ENCODE data around the gene TMSB10.
A peak's percentile ranks its signal among the peaks of the same experiment; 100 is the strongest.
"Not testable (repeated sequence)": the region's sequence is repeated elsewhere in the genome, so short reads cannot be mapped to it uniquely, and the experiment has no call there.

TMSB10 gene

GRCh38 chr2:84906900-84907714 lies 1.7 kb downstream of the TMSB10 start:
- peaks cover 18% of the 10 kb centered on the region for H3K27me3 ChIP-seq (ENCODE audit: insufficient read depth, low read length)
- H3K4me1 ChIP-seq (ENCODE audit: insufficient read depth, low read length), result peaks cover 2% of the 10 kb centered on the region; the same call in 1 of the 2 replicates
- peak overlapping the region; percentile 85 for H3K4me3 ChIP-seq (ENCODE audit: low read length)
- no peaks in the 10 kb centered on the region for H3K9me3 ChIP-seq (ENCODE audit: insufficient read depth, low read depth, low read length)
- H3K36me3 ChIP-seq (ENCODE audit: insufficient read depth, low read depth, low read length), result no peaks in the 10 kb centered on the region
- H3K27ac ChIP-seq (ENCODE audit: low read length), result no peak overlapping the region
- peak overlapping the region; percentile 86 for H3K9ac ChIP-seq (ENCODE audit: low read depth, low read length)

GRCh38 chr2:84908948-84909713 lies 3.7 kb downstream of the TMSB10 start:
- H3K4me3 ChIP-seq (ENCODE audit: low read length), result no peak overlapping the region
- H3K9ac ChIP-seq (ENCODE audit: low read depth, low read length), result no peak overlapping the region
- no peak overlapping the region for H3K27ac ChIP-seq (ENCODE audit: low read length)
- H3K4me1 ChIP-seq (ENCODE audit: insufficient read depth, low read length), result peaks cover 2% of the 10 kb centered on the region; the same call in 1 of the 2 replicates
- H3K9me3 ChIP-seq (ENCODE audit: insufficient read depth, low read depth, low read length), result no peaks in the 10 kb centered on the region
- no peaks in the 10 kb centered on the region for H3K36me3 ChIP-seq (ENCODE audit: insufficient read depth, low read depth, low read length)
- H3K27me3 ChIP-seq (ENCODE audit: insufficient read depth, low read length), result peaks cover 7% of the 10 kb centered on the region

DNA sequence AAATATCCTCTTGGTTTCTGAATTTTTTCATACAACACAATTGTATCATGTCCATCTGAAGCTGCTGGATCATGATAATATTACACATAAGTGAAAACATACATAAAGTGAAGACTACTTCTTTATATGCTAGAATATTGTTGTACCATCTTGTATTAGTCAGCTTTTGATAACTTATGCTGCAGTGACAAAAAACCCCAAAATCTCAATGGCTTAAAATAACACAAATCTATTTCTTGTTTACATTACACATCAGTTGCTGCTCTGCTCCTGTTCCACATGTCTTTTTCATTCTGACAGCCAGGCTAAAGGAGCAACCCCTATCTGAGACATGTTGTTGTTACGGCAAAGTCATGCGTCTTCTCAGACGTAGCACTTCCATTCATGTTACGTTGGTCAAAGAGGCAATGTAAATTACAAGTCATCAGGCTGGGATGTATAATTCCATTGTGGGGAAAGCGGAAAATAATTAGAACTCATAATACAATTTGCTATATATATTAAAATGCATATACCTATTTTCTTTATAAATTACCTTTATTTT lies 5.8 kb downstream of the TMSB10 start:
- Histone ChIP-seq H3K9me3 (ENCODE audit: insufficient read depth, low read depth, low read length) (no peaks in the 10 kb centered on the region), H3K36me3 (ENCODE audit: insufficient read depth, low read depth, low read length) (no peaks in the 10 kb centered on the region), H3K4me1 (ENCODE audit: insufficient read depth, low read length) (no peaks in the 10 kb centered on the region), H3K27me3 (ENCODE audit: insufficient read depth, low read length) (no peaks in the 10 kb centered on the region), H3K9ac (ENCODE audit: low read depth, low read length) (no peak overlapping the region), H3K4me3 (ENCODE audit: low read length) (no peak overlapping the region), H3K27ac (ENCODE audit: low read length) (no peak overlapping the region)

DNA sequence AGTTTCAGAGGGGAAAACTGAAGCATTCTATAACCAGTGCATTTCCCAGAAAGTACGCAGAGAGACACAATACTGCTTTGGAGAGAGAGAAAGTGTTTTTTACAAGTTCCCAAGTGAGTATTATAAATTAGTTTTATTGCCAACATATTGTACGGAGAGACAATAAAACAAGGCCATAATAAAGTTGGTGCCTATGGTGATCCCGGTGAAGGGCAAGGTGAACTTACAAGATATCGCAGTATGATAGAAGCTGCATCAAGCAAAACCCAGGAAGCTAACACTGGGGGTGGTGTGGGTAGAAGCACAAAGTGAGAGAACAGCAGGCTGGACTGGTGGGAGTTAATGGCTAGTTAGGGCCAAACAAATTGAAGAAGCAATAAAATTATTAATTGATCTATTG lies 7.5 kb downstream of the TMSB10 start:
- Histone ChIP-seq H3K4me1 (ENCODE audit: insufficient read depth, low read length) (no peaks in the 10 kb centered on the region), H3K4me3 (ENCODE audit: low read length) (no peak overlapping the region), H3K9ac (ENCODE audit: low read depth, low read length) (no peak overlapping the region), H3K9me3 (ENCODE audit: insufficient read depth, low read depth, low read length) (no peaks in the 10 kb centered on the region), H3K27me3 (ENCODE audit: insufficient read depth, low read length) (no peaks in the 10 kb centered on the region), H3K36me3 (ENCODE audit: insufficient read depth, low read depth, low read length) (no peaks in the 10 kb centered on the region), H3K27ac (ENCODE audit: low read length) (no peak overlapping the region)

DNA sequence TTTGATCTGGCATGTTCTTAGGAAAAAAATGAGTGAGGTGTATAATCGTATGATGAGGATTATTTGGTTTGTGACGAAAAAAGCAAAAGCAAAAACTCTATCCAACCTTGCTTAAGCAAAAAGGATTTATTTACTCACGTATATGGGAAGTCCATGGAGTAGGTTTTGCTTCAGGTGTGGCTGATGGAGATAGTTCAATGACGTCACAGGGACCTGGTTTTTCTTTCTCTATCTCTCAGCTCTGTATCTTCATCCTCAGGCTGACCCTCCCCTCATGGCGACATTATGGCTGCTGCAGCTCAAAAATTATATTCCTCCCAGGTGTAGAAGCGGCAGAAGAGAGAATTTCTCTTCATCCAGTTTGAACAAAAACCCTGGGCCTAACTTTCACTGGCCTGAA lies 8.9 kb downstream of the TMSB10 start:
- Histone ChIP-seq H3K27ac (ENCODE audit: low read length) (no peak overlapping the region), H3K4me1 (ENCODE audit: insufficient read depth, low read length) (no peaks in the 10 kb centered on the region), H3K9me3 (ENCODE audit: insufficient read depth, low read depth, low read length) (no peaks in the 10 kb centered on the region), H3K27me3 (ENCODE audit: insufficient read depth, low read length) (no peaks in the 10 kb centered on the region), H3K36me3 (ENCODE audit: insufficient read depth, low read depth, low read length) (no peaks in the 10 kb centered on the region), H3K4me3 (ENCODE audit: low read length) (no peak overlapping the region), H3K9ac (ENCODE audit: low read depth, low read length) (no peak overlapping the region)

DNA sequence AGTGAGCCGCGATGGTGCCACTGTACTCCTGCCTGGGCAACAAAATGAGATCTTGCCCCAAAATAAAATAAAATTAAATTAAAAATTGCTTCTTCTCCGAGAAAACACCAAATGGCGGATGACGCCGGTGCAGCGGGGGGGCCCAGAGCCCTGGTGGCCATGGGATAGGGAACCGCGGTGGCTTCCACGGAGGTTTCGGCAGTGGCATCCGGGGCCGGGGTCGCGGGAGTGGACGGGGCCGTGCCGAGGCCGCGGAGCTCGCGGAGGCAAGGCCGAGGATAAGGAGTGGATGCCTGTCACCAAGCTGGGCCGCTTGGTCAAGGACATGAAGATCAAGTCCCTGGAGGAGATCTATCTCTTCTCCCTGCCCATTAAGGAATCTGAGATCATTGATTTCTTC lies 10.2 kb downstream of the TMSB10 start:
- not testable (repeated sequence) for H3K36me3 ChIP-seq (ENCODE audit: insufficient read depth, low read depth, low read length); H3K9ac ChIP-seq (ENCODE audit: low read depth, low read length); H3K27ac ChIP-seq (ENCODE audit: low read length); H3K9me3 ChIP-seq (ENCODE audit: insufficient read depth, low read depth, low read length); H3K4me1 ChIP-seq (ENCODE audit: insufficient read depth, low read length); H3K27me3 ChIP-seq (ENCODE audit: insufficient read depth, low read length); H3K4me3 ChIP-seq (ENCODE audit: low read length)

- H3K4me3 ChIP-seq (ENCODE audit: low read length); H3K27ac ChIP-seq (ENCODE audit: low read length); H3K4me1 ChIP-seq (ENCODE audit: insufficient read depth, low read length); H3K9me3 ChIP-seq (ENCODE audit: insufficient read depth, low read depth, low read length); H3K9ac ChIP-seq (ENCODE audit: low read depth, low read length); H3K27me3 ChIP-seq (ENCODE audit: insufficient read depth, low read length); H3K36me3 ChIP-seq (ENCODE audit: insufficient read depth, low read depth, low read length): not testable (repeated sequence)
Measured at GRCh38 chr2:84917821-84918220, 12.4 kb downstream of the TMSB10 start.

GRCh38 chr2:84918430-84918829 lies 13.0 kb downstream of the TMSB10 start:
- Histone ChIP-seq H3K27ac (ENCODE audit: low read length) (no peak overlapping the region), H3K4me3 (ENCODE audit: low read length) (no peak overlapping the region), H3K4me1 (ENCODE audit: insufficient read depth, low read length) (no peaks in the 10 kb centered on the region), H3K36me3 (ENCODE audit: insufficient read depth, low read depth, low read length) (no peaks in the 10 kb centered on the region), H3K9me3 (ENCODE audit: insufficient read depth, low read depth, low read length) (no peaks in the 10 kb centered on the region), H3K27me3 (ENCODE audit: insufficient read depth, low read length) (no peaks in the 10 kb centered on the region), H3K9ac (ENCODE audit: low read depth, low read length) (no peak overlapping the region)

DNA sequence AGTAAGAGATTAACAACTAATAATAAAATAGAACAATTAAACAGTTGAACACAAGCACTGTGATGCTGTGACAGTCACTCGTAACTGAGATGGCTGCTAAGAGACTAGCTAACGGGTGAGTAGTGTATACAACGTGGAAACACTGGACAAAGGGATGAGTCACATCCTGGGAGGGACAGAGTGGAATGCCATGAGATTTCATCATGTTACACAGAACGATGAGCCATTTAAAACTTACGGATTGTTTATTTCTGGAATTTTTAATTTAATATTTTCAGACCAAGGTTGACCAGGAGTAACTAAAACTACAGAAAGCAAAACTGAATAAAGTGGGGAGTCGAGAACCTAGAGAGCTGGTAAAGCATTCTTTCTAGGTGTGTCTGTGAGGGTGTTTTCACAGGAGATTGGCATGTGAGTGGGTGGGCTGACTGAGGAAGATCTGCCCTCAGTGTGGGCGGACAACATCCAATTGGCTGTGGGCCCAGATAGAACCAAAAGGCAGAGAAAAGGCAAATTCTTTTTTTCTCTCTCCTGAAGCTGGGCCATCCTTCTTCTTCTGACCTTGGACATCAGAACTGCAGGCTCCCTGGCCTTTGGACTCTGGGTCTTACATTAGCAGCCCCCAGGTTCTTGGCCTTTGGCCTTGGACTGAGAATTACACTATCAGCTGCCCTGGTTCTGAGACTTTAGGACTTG lies 14.6 kb downstream of the TMSB10 start:
- Histone ChIP-seq H3K4me3 (ENCODE audit: low read length) (no peak overlapping the region), H3K27ac (ENCODE audit: low read length) (no peak overlapping the region), H3K27me3 (ENCODE audit: insufficient read depth, low read length) (no peaks in the 10 kb centered on the region), H3K9me3 (ENCODE audit: insufficient read depth, low read depth, low read length) (no peaks in the 10 kb centered on the region), H3K9ac (ENCODE audit: low read depth, low read length) (no peak overlapping the region), H3K4me1 (ENCODE audit: insufficient read depth, low read length) (no peaks in the 10 kb centered on the region; the same call in 1 of the 2 replicates), H3K36me3 (ENCODE audit: insufficient read depth, low read depth, low read length) (no peaks in the 10 kb centered on the region)

GRCh38 chr2:84923009-84923408 lies 17.6 kb downstream of the TMSB10 start:
- H3K4me3 ChIP-seq (ENCODE audit: low read length), result no peak overlapping the region
- H3K9me3 ChIP-seq (ENCODE audit: insufficient read depth, low read depth, low read length), result no peaks in the 10 kb centered on the region
- H3K9ac ChIP-seq (ENCODE audit: low read depth, low read length), result no peak overlapping the region
- H3K27ac ChIP-seq (ENCODE audit: low read length), result no peak overlapping the region
- H3K36me3 ChIP-seq (ENCODE audit: insufficient read depth, low read depth, low read length), result no peaks in the 10 kb centered on the region
- peaks cover 11% of the 10 kb centered on the region for H3K27me3 ChIP-seq (ENCODE audit: insufficient read depth, low read length)
- no peaks in the 10 kb centered on the region; the same call in 1 of the 2 replicates for H3K4me1 ChIP-seq (ENCODE audit: insufficient read depth, low read length)

- H3K27ac ChIP-seq (ENCODE audit: low read length), result no peak overlapping the region
- no peaks in the 10 kb centered on the region for H3K36me3 ChIP-seq (ENCODE audit: insufficient read depth, low read depth, low read length)
- H3K4me3 ChIP-seq (ENCODE audit: low read length), result no peak overlapping the region
- H3K9me3 ChIP-seq (ENCODE audit: insufficient read depth, low read depth, low read length), result no peaks in the 10 kb centered on the region
- no peaks in the 10 kb centered on the region; the same call in 1 of the 2 replicates for H3K4me1 ChIP-seq (ENCODE audit: insufficient read depth, low read length)
- H3K9ac ChIP-seq (ENCODE audit: low read depth, low read length), result no peak overlapping the region
- H3K27me3 ChIP-seq (ENCODE audit: insufficient read depth, low read length), result peaks cover 11% of the 10 kb centered on the region
Measured at GRCh38 chr2:84924173-84925106, 19.0 kb downstream of the TMSB10 start.
